NCI-H2107 treated with DMSO at 0.1 percent for 48 hours (cell line): ENCODE data around the gene SRSF9.
A peak's percentile ranks its signal among the peaks of the same experiment; 100 is the strongest.

ENCODE experiments used
- DNase-seq: peaks from one replicate; lab custom pipeline; 2025; ENCODE audit not compliant: unreplicated experiment; lab: John Stamatoyannopoulos, UW

Gene SRSF9

GRCh38 chr12:120483621-120484020 is 14.1 kb upstream of the SRSF9 start:
- no peak for DNase-seq

GRCh38 chr12:120481022-120481767 is 11.6 kb upstream of the SRSF9 start:
- DNase-seq, result no peak

GRCh38 chr12:120480211-120480610 is 10.7 kb upstream of the SRSF9 start:
- DNase-seq, result no peak

GRCh38 chr12:120479458-120479857 is 9.9 kb upstream of the SRSF9 start:
- no peak for DNase-seq

- no peak for DNase-seq
Measured at GRCh38 chr12:120475643-120476042, 6.1 kb upstream of the SRSF9 start.

- DNase-seq, result no peak
Measured at GRCh38 chr12:120474616-120474960, 5.0 kb upstream of the SRSF9 start.

- DNase-seq, result no peak
Measured at GRCh38 chr12:120473807-120474615, 4.5 kb upstream of the SRSF9 start.

GRCh38 chr12:120472521-120472920 is 3.0 kb upstream of the SRSF9 start:
- DNase-seq, result no peak

GRCh38 chr12:120470150-120470784 is 719 bp upstream of the SRSF9 start:
- no peak for DNase-seq

- DNase-seq, result no peak
Measured at GRCh38 chr12:120468821-120469449, 613 bp downstream of the SRSF9 start.

- no peak for DNase-seq
Measured at GRCh38 chr12:120468325-120468820, 1.2 kb downstream of the SRSF9 start.

- no peak for DNase-seq
Measured at GRCh38 chr12:120467439-120467838, 2.1 kb downstream of the SRSF9 start.

- peak; percentile 46 for DNase-seq
Measured at GRCh38 chr12:120466560-120467315, 2.8 kb downstream of the SRSF9 start.

GRCh38 chr12:120465756-120466155 is 3.8 kb downstream of the SRSF9 start:
- no peak for DNase-seq

GRCh38 chr12:120463712-120464111 is 5.8 kb downstream of the SRSF9 start:
- DNase-seq, result no peak

GRCh38 chr12:120462099-120462640 is 7.4 kb downstream of the SRSF9 start:
- no peak for DNase-seq

- no peak for DNase-seq
Measured at GRCh38 chr12:120460157-120460556, 9.4 kb downstream of the SRSF9 start.

GRCh38 chr12:120457133-120457532 is 12.4 kb downstream of the SRSF9 start:
- no peak for DNase-seq

- no peak for DNase-seq
Measured at GRCh38 chr12:120455302-120455701, 14.2 kb downstream of the SRSF9 start.

- peak; percentile 33 for DNase-seq
Measured at GRCh38 chr12:120453977-120454376, 15.6 kb downstream of the SRSF9 start.
